GM13976 (cell line): ENCODE measurements around the gene ATAD2B.

Experiments
- DNase-seq: peaks from one replicate; pipeline ENCODE4 v3.0.0; 2012; ENCODE audit warnings: low spot score
- in situ Hi-C: fragments of 300-500 bp; cut with MboI; formaldehyde crosslinking; loops from one replicate; pipeline ENCODE4 v1.12.0; 2022; ENCODE audit warnings: low sequenced_read_pairs, mixed read lengths, inconsistent platforms; ENCODE audit not compliant: unreplicated experiment
- TF ChIP-seq, protein P1 (sequence below): IDR thresholded peaks from 2 replicates; pipeline ENCODE4 v1.5.1; 2012; ENCODE audit warnings: borderline replicate concordance, mild to moderate bottlenecking; ENCODE audit not compliant: insufficient read depth; ENCODE audit errors: extremely low read depth, missing control alignments, control extremely low read depth

The ATAD2B gene

GRCh38 chr2:23859234-23859633 is 67.7 kb downstream of the ATAD2B start:
- TF ChIP-seq, protein P1, sequence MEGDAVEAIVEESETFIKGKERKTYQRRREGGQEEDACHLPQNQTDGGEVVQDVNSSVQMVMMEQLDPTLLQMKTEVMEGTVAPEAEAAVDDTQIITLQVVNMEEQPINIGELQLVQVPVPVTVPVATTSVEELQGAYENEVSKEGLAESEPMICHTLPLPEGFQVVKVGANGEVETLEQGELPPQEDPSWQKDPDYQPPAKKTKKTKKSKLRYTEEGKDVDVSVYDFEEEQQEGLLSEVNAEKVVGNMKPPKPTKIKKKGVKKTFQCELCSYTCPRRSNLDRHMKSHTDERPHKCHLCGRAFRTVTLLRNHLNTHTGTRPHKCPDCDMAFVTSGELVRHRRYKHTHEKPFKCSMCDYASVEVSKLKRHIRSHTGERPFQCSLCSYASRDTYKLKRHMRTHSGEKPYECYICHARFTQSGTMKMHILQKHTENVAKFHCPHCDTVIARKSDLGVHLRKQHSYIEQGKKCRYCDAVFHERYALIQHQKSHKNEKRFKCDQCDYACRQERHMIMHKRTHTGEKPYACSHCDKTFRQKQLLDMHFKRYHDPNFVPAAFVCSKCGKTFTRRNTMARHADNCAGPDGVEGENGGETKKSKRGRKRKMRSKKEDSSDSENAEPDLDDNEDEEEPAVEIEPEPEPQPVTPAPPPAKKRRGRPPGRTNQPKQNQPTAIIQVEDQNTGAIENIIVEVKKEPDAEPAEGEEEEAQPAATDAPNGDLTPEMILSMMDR = no peak
- DNase-seq = no peak
- in situ Hi-C loops = no loop called here

GRCh38 chr2:23850564-23851256 is 76.2 kb downstream of the ATAD2B start:
- TF ChIP-seq, protein P1 = no peak
- peak; percentile 46 for DNase-seq
- in situ Hi-C loops = no loop called here

DNA sequence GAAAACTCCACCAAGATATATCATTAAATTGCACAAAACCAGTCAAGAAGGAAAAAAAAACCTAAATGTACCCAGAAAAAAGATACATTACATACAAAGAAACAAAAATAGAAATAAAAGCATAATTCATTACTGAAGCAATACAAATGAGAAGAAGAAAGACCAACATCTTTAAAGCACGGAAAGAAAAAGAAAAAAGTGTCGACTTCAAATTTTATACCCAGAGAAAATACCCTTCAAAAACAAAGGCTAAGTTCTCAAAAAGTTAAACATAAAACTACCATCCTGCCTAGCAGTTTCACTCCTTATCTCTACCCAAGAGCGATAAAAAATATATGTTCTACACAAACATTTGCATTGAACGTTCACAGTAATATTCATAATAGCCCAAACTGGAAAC is 82.0 kb downstream of the ATAD2B start:
- no peak for DNase-seq
- in situ Hi-C loops = no loop called here
- TF ChIP-seq, protein P1 = no peak

GRCh38 chr2:23843051-23843976 is 83.6 kb downstream of the ATAD2B start:
- in situ Hi-C loops = no loop called here
- no peak for DNase-seq
- TF ChIP-seq, protein P1 = no peak

DNA sequence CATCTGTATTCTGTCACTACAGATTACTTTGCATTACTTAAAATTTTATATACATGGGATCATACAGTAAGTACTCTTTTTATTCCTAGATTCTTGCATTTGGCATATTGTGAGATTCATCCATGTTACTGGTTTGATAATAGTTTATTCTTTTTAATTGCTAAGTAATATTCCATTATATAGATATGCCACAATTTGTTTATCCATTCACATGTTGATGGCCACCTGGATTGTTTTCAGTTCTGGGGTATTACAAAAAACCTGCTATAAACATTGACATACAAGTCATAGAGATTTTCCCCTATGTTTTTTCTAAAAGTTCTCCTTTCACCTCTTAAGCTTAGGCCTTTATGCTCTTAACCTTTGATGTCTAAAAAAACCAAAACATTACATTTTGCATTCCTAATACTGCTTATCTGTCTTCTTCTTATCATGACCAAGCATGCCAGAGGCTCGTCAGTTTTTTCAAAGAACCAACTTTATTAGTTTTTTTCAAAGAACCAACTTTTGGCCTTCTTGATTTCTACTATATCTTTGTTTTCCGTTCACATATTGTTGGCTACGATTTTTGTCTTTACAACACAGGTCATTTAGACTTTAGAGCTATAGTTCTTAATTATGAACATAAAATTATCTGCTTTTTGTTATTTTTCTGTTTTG is 86.9 kb downstream of the ATAD2B start:
- TF ChIP-seq, protein P1 = no peak
- no peak for DNase-seq
- in situ Hi-C loops = no loop called here

- DNase-seq = no peak
- in situ Hi-C loops = no loop called here
- TF ChIP-seq, protein P1 = no peak
These were observed 87.9 kb downstream of the ATAD2B start for GRCh38 chr2:23838996-23839395.
